GM04504 (cell line): ENCODE data around the gene CIITA.
A peak's percentile ranks its signal among the peaks of the same experiment; 100 is the strongest.
"Not testable (repeated sequence)": the region's sequence is repeated elsewhere in the genome, so short reads cannot be mapped to it uniquely, and the experiment has no call there.

Source experiments
- DNase-seq: peaks from one replicate; pipeline ENCODE4 v3.0.0-alpha.2; 2012; ENCODE audit warnings: low read depth

Gene CIITA

GRCh38 chr16:10950393-10950792 is 73.4 kb downstream of the CIITA start:
- no peak for DNase-seq

GRCh38 chr16:10951026-10951425 is 74.0 kb downstream of the CIITA start:
- no peak for DNase-seq

- no peak for DNase-seq
Measured at GRCh38 chr16:10954903-10955302, 77.9 kb downstream of the CIITA start.

GRCh38 chr16:10957771-10958482 is 80.9 kb downstream of the CIITA start:
- no peak for DNase-seq

- DNase-seq, result no peak
Measured at GRCh38 chr16:10959161-10959560, 82.2 kb downstream of the CIITA start.

- peak; percentile 70 for DNase-seq
Measured at GRCh38 chr16:10961231-10961630, 84.2 kb downstream of the CIITA start.

GRCh38 chr16:10964039-10964890 is 87.3 kb downstream of the CIITA start:
- peak; percentile 74 for DNase-seq

GRCh38 chr16:10964891-10965326 is 87.9 kb downstream of the CIITA start:
- DNase-seq, result no peak

- no peak for DNase-seq
Measured at GRCh38 chr16:10965440-10966061, 88.5 kb downstream of the CIITA start.

- DNase-seq, result no peak
Measured at GRCh38 chr16:10966129-10966528, 89.1 kb downstream of the CIITA start.

- not testable (repeated sequence) for DNase-seq
Measured at GRCh38 chr16:10966559-10966958, 89.6 kb downstream of the CIITA start.

- no peak for DNase-seq
Measured at GRCh38 chr16:10967986-10968385, 91.0 kb downstream of the CIITA start.

- no peak for DNase-seq
Measured at GRCh38 chr16:10968498-10968897, 91.5 kb downstream of the CIITA start.

GRCh38 chr16:10969615-10970014 is 92.6 kb downstream of the CIITA start:
- no peak for DNase-seq

- DNase-seq, result no peak
Measured at GRCh38 chr16:10970065-10970464, 93.1 kb downstream of the CIITA start.

GRCh38 chr16:10971560-10971961 is 94.6 kb downstream of the CIITA start:
- DNase-seq, result peak; percentile 88

GRCh38 chr16:10972108-10972818 is 95.3 kb downstream of the CIITA start:
- DNase-seq, result no peak

GRCh38 chr16:10972819-10973464 is 95.9 kb downstream of the CIITA start:
- DNase-seq, result no peak

GRCh38 chr16:10976634-10977033 is 99.6 kb downstream of the CIITA start:
- no peak for DNase-seq

GRCh38 chr16:10978124-10978523 is 101.1 kb downstream of the CIITA start:
- no peak for DNase-seq

- DNase-seq, result no peak
Measured at GRCh38 chr16:10978871-10979446, 102.0 kb downstream of the CIITA start.
